Measurements from ENCODE around the gene UFC1. TPM values are rescaled to one million over a fixed set of nuclear protein-coding genes. Genes with fewer than 3 reads are reported as not detected.

The UFC1 gene
- total RNA-seq, 1 donor, result 69.1 TPM

DNA sequence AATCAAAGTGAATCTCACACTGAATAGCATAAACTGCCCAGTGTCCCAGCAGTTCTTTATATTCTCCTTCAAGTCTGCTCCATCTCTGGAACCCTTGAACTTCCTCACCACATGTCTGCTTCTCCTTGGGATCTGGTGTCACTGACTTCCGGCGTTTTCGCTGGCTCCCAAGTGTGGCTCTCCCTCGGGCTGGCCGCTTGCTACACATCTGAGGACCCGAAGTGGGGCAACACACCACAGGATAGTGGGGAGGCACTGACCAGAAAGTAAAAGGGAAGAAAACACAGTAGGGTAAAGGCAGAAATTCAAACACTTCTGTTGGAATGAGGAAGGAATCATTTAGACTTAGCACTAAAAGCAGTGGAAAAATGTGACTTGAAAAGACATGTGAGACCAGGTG lies 30.8 kb upstream of the UFC1 start:
- DNase-seq (ENCODE audit: low read depth), result no peak
- H3K4me3 ChIP-seq (ENCODE audit: low read depth, low read length), result no peak overlapping the region
- TF ChIP-seq, protein P1, sequence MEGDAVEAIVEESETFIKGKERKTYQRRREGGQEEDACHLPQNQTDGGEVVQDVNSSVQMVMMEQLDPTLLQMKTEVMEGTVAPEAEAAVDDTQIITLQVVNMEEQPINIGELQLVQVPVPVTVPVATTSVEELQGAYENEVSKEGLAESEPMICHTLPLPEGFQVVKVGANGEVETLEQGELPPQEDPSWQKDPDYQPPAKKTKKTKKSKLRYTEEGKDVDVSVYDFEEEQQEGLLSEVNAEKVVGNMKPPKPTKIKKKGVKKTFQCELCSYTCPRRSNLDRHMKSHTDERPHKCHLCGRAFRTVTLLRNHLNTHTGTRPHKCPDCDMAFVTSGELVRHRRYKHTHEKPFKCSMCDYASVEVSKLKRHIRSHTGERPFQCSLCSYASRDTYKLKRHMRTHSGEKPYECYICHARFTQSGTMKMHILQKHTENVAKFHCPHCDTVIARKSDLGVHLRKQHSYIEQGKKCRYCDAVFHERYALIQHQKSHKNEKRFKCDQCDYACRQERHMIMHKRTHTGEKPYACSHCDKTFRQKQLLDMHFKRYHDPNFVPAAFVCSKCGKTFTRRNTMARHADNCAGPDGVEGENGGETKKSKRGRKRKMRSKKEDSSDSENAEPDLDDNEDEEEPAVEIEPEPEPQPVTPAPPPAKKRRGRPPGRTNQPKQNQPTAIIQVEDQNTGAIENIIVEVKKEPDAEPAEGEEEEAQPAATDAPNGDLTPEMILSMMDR (IDR thresholded peaks at IDR 0.05; ENCODE audit: insufficient read depth, low read depth, low read length), result no peak

DNA sequence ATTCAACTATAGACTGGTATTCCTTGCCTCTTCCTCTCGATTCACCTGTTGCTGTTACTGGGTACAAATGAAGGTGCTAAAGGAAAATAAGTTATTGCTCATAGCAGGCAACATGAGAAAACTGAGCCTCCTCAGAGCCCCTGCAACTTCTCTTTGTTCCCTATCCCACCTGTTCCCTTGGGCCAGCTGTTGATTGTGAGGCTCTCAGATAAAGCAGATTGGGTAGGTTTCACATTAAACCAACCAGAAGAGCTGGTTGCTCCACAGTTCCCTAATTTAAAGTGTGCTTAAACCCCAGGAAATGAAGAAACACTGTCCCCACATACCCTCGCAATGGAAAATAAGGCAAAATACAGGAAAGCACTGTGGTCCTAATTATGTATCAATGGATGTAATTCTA lies 26.1 kb upstream of the UFC1 start:
- TF ChIP-seq, protein P1 (IDR thresholded peaks at IDR 0.05; ENCODE audit: insufficient read depth, low read depth, low read length), result no peak
- no peak overlapping the region for H3K4me3 ChIP-seq (ENCODE audit: low read depth, low read length)
- DNase-seq (ENCODE audit: low read depth), result no peak

DNA sequence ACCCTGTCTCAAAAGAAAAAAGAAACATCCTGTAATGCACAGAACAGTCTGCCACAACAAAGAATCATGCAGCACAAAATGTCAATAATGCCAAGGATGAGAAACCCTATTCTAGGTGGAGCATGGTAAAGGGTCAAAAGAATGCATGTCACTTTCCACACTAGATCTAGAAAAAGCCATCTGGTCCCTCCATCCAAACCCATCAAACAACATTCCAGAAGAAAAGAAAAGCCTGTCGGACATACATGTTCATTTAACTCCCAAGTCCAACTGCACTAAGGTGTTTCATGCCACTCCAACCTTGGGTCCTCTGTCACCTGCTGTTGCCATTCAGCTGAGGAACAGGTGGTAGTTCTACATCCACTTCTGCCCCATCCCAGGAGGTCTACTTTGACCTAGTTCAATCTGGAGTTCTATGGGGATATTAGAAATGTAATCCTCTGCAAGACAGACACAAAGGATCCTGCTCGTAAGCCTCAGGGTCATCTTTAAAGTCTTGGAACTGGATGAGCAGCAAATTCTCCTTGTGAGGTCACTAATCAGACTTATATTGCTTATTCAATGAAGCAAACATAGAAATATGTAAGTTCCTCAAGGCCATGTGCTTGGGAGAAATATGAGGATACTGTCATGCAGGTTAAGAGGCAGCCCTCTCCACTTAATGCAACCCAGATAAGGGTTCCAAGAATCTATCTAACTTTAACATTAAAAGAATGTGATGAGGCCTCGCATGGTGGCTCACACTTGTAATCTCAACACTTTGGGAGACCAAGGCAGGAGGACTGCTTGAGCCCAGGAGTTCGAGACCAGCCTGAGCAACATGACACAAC lies 25.0 kb upstream of the UFC1 start:
- DNase-seq (ENCODE audit: low read depth), result no peak
- no peak overlapping the region for H3K4me3 ChIP-seq (ENCODE audit: low read depth, low read length)
- TF ChIP-seq, protein P1 (IDR thresholded peaks at IDR 0.05; ENCODE audit: insufficient read depth, low read depth, low read length), result no peak

DNA sequence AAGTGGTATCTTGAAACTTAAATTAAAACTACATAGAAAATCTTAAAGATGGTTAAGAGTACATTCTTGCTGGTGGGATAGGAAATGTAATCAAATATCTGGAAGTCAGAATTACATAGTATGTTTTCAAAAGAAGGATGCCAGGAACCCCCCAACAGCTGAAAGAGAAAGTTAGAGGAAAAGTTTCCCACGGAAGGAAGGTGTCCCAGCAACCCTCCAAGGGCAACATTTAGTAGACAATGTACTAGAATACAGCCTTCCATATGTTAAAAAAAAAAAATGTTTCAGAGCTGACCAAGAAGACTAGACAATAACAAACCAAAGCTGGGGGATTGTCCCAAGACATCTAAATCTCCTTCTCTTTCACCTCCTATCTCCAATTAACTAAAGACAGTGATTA lies 23.5 kb upstream of the UFC1 start:
- TF ChIP-seq, protein P1 (IDR thresholded peaks at IDR 0.05; ENCODE audit: insufficient read depth, low read depth, low read length), result no peak
- H3K4me3 ChIP-seq (ENCODE audit: low read depth, low read length), result no peak overlapping the region

DNA sequence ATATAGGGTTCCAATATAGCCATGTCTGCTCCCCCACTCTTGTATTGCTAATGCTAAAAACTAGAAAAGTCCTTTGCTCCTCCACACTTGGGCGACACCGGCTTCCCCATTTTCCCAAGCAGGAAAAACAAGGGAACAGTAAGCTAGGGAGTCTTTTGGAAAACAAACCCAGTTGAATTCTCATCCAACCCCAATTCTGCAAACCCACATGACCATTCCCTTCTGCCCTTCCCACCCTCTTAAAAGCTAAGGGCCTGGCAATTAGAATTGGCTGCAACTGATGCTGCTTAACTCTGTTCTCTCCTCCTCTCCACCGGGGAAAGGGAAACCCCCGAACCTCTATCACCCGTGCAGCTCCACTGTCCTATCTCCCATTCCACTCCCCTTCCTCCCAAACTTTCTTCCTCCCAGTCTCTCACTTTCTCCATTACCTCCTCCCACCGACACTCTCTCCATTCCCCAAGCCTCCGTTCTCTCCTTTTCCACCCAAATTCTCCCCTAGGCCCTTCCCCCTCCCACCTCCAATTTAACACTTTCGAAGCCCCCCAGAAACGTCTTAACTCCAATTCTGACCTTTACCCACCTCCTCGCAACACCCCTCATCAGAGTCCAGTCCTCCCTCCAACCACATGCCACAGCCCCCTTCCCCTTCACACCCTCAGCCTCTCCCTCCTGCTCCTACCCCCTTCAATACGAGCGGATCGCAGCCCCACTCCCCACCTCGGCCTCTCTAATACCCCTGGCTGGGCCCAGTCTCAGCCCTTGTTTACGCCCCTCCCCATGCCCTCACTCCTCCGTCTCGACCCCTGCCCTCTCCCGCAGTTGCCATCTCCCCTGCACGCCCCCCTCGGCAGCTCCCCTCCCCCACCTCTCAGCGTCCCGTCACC lies 22.0 kb upstream of the UFC1 start:
- TF ChIP-seq, protein P1 (IDR thresholded peaks at IDR 0.05; ENCODE audit: insufficient read depth, low read depth, low read length), result no peak
- peak; percentile 39 for DNase-seq (ENCODE audit: low read depth)
- peak overlapping the region; percentile 88 for H3K4me3 ChIP-seq (ENCODE audit: low read depth, low read length)

More for the DNA sequence above, 23.5 kb upstream of the UFC1 start:
- DNase-seq (ENCODE audit: low read depth), result no peak

DNA sequence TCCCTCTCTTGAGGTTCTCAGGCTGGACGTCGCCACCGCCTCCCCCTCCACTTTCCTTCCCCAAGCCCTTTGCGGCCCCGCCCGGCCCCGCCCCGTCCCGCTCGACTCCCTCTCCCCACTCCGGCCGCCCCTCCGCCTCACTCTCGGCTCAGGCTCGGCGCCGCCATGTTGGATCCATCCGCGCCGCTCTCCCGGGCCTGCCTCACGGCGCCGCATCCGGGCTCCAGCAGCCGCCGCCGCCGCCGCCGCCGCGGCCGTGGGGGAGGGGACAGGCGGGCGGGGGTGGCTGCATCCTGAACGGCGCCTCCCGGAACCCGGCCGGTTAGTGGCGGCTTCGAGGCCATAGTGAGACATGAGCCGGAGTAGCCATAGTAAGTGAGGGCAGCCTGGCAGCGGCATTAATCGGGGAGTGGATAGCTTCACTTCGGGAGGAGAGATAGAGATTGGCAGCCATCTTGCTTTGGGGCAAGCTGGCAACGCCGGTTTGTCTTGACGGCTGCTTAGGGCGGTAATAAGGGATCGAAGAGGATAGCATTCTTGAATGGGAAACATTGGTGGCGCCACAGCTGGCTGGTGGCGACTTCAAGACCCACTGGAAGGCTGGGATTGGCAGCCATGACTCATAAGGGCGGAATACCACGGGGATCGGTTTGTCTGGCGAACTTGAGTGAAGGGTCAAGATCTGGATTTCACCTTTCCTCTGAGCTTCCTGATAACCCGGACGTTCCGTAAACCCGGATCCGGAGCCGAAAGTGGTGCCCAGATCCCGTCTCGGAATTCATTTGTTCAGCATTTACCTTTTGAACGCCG lies 21.2 kb upstream of the UFC1 start, which contains the start of gene DEDD:
Gene DEDD (minus strand): TSS at position 258 of the 810 bp plus-strand sequence. CDS start 8,205 bp downstream, outside the sequence.
- DNase-seq (ENCODE audit: low read depth), result peak; percentile 96
- TF ChIP-seq, protein P1 (IDR thresholded peaks at IDR 0.05; ENCODE audit: insufficient read depth, low read depth, low read length), result no peak
- H3K4me3 ChIP-seq (ENCODE audit: low read depth, low read length), result peak within 1 kb of the TSS; percentile 88

Data from fibroblast of villous mesenchyme (primary cell).